ENCODE results near the gene GSG1L2. TPM values are rescaled to one million over a fixed set of nuclear protein-coding genes. Genes with fewer than 3 reads are reported as not detected.
A peak's percentile ranks its signal among the peaks of the same experiment; 100 is the strongest.
"Not testable (repeated sequence)": the region's sequence is repeated elsewhere in the genome, so short reads cannot be mapped to it uniquely, and the experiment has no call there.

Gene GSG1L2
- total and polyA plus RNA-seq, 4 donors, result not detected

DNA sequence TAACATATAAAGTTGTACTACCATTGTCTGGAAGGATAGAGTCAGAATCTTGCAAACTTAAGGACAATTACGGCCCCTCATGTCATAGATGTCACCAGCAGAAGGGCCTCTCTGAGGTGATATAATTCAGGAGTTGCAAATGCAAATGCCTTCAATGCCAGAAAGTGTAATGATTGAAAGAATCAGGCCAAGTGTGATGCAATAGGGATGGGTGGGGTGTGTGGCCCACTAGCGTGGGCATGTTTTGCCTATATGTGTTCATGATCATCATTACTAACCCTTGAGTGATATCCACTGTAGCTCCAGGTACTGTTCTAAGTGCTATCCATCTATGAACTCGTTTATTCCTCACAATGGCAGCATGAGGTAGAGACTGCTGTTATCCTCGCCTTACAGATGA is 31.6 kb downstream of the GSG1L2 start:
- WGBS, 2 donors, result 83 to 85% methylated on average over 4 of the region's 4 CpGs
- DNase-seq (no peak), ATAC-seq (ENCODE audit: low FRiP score) (no peak)
- H3K4me3 ChIP-seq (ENCODE audit: low read length in 2 of 2), result no peak overlapping the region
- no peaks in the 10 kb centered on the region for H3K27me3 ChIP-seq (ENCODE audit: control insufficient read depth in 1 of 2, insufficient read depth in 2 of 2, low read length in 1 of 2)
- H3K27ac ChIP-seq (ENCODE audit: low read depth in 1 of 2, low read length in 2 of 2), result no peak overlapping the region
- H3K4me1 ChIP-seq (ENCODE audit: control insufficient read depth in 1 of 2, insufficient read depth in 2 of 2, low read length in 2 of 2), result no peaks in the 10 kb centered on the region
- no peaks in the 10 kb centered on the region for H3K9me3 ChIP-seq (ENCODE audit: control insufficient read depth, low read length)
- intact Hi-C loops (cut with DNase I), result no loop called here
- no peaks in the 10 kb centered on the region for H3K36me3 ChIP-seq (ENCODE audit: control insufficient read depth in 1 of 2, insufficient read depth in 2 of 2, low read length in 1 of 2)

DNA sequence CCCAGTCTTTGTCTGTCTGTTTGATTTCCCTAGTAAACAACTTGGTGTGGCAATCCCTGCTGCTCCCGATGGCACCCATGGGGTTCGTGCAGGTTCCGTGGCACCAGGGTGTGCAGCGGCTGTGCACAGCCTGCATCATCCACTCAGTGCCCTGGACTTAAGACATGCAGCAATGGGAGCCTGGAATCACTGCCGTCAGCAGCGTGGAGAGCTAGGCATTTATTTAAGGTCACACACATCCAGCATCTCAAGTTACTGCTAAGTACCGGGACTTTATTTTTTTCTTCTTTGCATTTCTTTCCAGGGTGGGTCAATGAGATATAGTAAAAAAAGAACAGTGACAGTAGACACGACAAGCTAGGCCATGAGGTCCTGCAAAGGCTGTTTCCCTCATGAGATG is 33.3 kb downstream of the GSG1L2 start:
- intact Hi-C loops (cut with DNase I), result no loop called here
- Histone ChIP-seq H3K27me3 (ENCODE audit: control insufficient read depth in 1 of 2, insufficient read depth in 2 of 2, low read length in 1 of 2) (no peaks in the 10 kb centered on the region), H3K9me3 (ENCODE audit: control insufficient read depth, low read length) (no peaks in the 10 kb centered on the region), H3K27ac (ENCODE audit: low read depth in 1 of 2, low read length in 2 of 2) (no peak overlapping the region), H3K36me3 (ENCODE audit: control insufficient read depth in 1 of 2, insufficient read depth in 2 of 2, low read length in 1 of 2) (no peaks in the 10 kb centered on the region), H3K4me3 (ENCODE audit: low read length in 2 of 2) (no peak overlapping the region), H3K4me1 (ENCODE audit: control insufficient read depth in 1 of 2, insufficient read depth in 2 of 2, low read length in 2 of 2) (no peaks in the 10 kb centered on the region)
- ATAC-seq (ENCODE audit: low FRiP score), result no peak
- WGBS, 2 donors, result 58 to 61% methylated on average over 8 of the region's 8 CpGs
- DNase-seq, result peak in 1 of 2 donors; percentile 46

DNA sequence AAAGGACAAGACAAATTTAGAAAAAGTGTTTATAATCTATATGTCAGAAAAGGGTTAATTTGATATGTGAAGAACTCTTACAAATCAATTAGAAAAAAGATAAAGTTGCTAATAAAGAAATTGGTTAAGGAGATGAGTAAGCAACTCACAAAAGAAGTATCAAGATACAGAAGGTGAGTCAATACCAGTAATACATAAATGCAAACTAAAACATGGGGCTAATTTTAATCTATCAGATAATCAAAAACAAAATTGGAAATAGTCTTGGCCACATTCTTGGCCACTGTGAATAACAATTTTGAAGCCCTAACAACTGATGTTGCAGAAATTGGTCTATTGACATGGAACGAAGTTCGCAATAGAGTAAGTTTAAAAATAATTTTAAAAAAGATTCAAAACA is 37.3 kb downstream of the GSG1L2 start:
- DNase-seq (no peak), ATAC-seq (ENCODE audit: low FRiP score) (no peak)
- 93 to 94% methylated on average over 2 of the region's 2 CpGs for WGBS, 2 donors
- H3K4me1 ChIP-seq (ENCODE audit: control insufficient read depth in 1 of 2, insufficient read depth in 2 of 2, low read length in 2 of 2), result no peaks in the 10 kb centered on the region
- H3K4me3 ChIP-seq (ENCODE audit: low read length in 2 of 2), result no peak overlapping the region
- H3K27ac ChIP-seq (ENCODE audit: low read depth in 1 of 2, low read length in 2 of 2), result no peak overlapping the region
- intact Hi-C loops (cut with DNase I), result no loop called here
- no peaks in the 10 kb centered on the region for H3K36me3 ChIP-seq (ENCODE audit: control insufficient read depth in 1 of 2, insufficient read depth in 2 of 2, low read length in 1 of 2)
- no peaks in the 10 kb centered on the region for H3K9me3 ChIP-seq (ENCODE audit: control insufficient read depth, low read length)
- no peaks in the 10 kb centered on the region for H3K27me3 ChIP-seq (ENCODE audit: control insufficient read depth in 1 of 2, insufficient read depth in 2 of 2, low read length in 1 of 2)

DNA sequence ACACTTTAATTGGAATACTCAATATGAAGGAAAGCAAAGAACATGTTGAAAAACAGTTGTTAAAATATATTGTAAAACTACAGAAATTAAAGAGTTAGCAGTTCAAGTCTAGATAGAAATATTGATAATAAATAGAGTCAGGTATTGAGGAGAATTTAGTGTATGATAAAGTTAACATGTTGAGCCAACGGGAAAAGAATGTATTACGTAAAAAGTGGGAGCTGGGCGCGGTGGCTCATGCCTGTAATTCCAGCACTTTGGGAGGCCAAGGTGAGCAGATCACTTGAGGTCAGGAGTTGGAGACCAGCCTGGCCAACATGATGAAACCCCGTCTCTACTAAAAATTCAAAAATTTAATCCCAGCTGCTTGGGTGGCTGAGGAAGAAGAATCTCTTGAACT is 38.4 kb downstream of the GSG1L2 start:
- H3K27me3 ChIP-seq (ENCODE audit: control insufficient read depth in 1 of 2, insufficient read depth in 2 of 2, low read length in 1 of 2); H3K4me3 ChIP-seq (ENCODE audit: low read length in 2 of 2); H3K36me3 ChIP-seq (ENCODE audit: control insufficient read depth in 1 of 2, insufficient read depth in 2 of 2, low read length in 1 of 2); H3K27ac ChIP-seq (ENCODE audit: low read depth in 1 of 2, low read length in 2 of 2); H3K9me3 ChIP-seq (ENCODE audit: control insufficient read depth, low read length); intact Hi-C loops (cut with DNase I); ATAC-seq (ENCODE audit: low FRiP score); H3K4me1 ChIP-seq (ENCODE audit: control insufficient read depth in 1 of 2, insufficient read depth in 2 of 2, low read length in 2 of 2); DNase-seq: not testable (repeated sequence)
- 87 to 90% methylated on average over 5 of the region's 5 CpGs for whole genome bisulfite sequencing, 2 donors

GRCh38 chr17:9783050-9783449 is 38.8 kb downstream of the GSG1L2 start:
- DNase-seq, result no peak
- H3K27me3 ChIP-seq (ENCODE audit: control insufficient read depth in 1 of 2, insufficient read depth in 2 of 2, low read length in 1 of 2), result no peaks in the 10 kb centered on the region
- H3K9me3 ChIP-seq (ENCODE audit: control insufficient read depth, low read length), result no peaks in the 10 kb centered on the region
- WGBS, 2 donors, result 61 to 64% methylated on average over 4 of the region's 4 CpGs
- no peaks in the 10 kb centered on the region for H3K4me1 ChIP-seq (ENCODE audit: control insufficient read depth in 1 of 2, insufficient read depth in 2 of 2, low read length in 2 of 2)
- ATAC-seq (ENCODE audit: low FRiP score), result no peak
- intact Hi-C loops (cut with DNase I), result no loop called here
- no peaks in the 10 kb centered on the region for H3K36me3 ChIP-seq (ENCODE audit: control insufficient read depth in 1 of 2, insufficient read depth in 2 of 2, low read length in 1 of 2)
- H3K27ac ChIP-seq (ENCODE audit: low read depth in 1 of 2, low read length in 2 of 2), result no peak overlapping the region
- H3K4me3 ChIP-seq (ENCODE audit: low read length in 2 of 2), result no peak overlapping the region

GRCh38 chr17:9780552-9780951 is 41.3 kb downstream of the GSG1L2 start:
- ATAC-seq (ENCODE audit: low FRiP score), result no peak
- H3K4me1 ChIP-seq (ENCODE audit: control insufficient read depth in 1 of 2, insufficient read depth in 2 of 2, low read length in 2 of 2), result no peaks in the 10 kb centered on the region
- DNase-seq, result no peak
- no peaks in the 10 kb centered on the region for H3K36me3 ChIP-seq (ENCODE audit: control insufficient read depth in 1 of 2, insufficient read depth in 2 of 2, low read length in 1 of 2)
- H3K27ac ChIP-seq (ENCODE audit: low read depth in 1 of 2, low read length in 2 of 2), result no peak overlapping the region
- H3K27me3 ChIP-seq (ENCODE audit: control insufficient read depth in 1 of 2, insufficient read depth in 2 of 2, low read length in 1 of 2), result no peaks in the 10 kb centered on the region
- no peak overlapping the region for H3K4me3 ChIP-seq (ENCODE audit: low read length in 2 of 2)
- H3K9me3 ChIP-seq (ENCODE audit: control insufficient read depth, low read length), result no peaks in the 10 kb centered on the region
- 85 to 94% methylated on average over 3 of the region's 3 CpGs for WGBS, 2 donors
- intact Hi-C loops (cut with DNase I), result no loop called here

DNA sequence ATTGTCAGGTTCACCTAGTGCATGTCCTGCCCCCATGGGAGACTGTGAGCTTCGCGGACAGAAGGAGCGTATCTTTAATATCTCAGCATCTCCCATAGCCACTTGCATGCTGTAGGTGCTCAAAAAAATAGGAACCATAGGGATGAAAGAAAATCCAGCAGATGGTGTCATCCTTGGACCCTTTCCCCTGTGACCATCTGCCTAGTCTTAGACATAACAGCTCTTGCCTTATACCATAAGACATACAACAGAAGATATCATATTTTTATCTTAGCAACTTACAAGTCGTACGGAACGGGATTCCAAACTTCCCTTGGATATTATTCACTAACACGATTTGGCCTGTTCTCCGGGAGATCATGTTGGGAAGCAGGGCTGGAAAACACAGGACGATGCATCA is 45.0 kb downstream of the GSG1L2 start:
- intact Hi-C loops (cut with DNase I), result no loop called here
- WGBS, 2 donors, result 90 to 92% methylated on average over 9 of the region's 9 CpGs

GRCh38 chr17:9772658-9773057 is 49.2 kb downstream of the GSG1L2 start:
- DNase-seq (peak in 1 of 2 donors; percentile 51), ATAC-seq (ENCODE audit: low FRiP score) (no peak)
- no peak overlapping the region for H3K4me3 ChIP-seq (ENCODE audit: low read length in 2 of 2)
- no peaks in the 10 kb centered on the region for H3K36me3 ChIP-seq (ENCODE audit: control insufficient read depth in 1 of 2, insufficient read depth in 2 of 2, low read length in 1 of 2)
- intact Hi-C loops (cut with DNase I), result no loop called here
- H3K9me3 ChIP-seq (ENCODE audit: control insufficient read depth, low read length), result no peaks in the 10 kb centered on the region
- H3K4me1 ChIP-seq (ENCODE audit: control insufficient read depth in 1 of 2, insufficient read depth in 2 of 2, low read length in 2 of 2), result no peaks in the 10 kb centered on the region
- no peaks in the 10 kb centered on the region for H3K27me3 ChIP-seq (ENCODE audit: control insufficient read depth in 1 of 2, insufficient read depth in 2 of 2, low read length in 1 of 2)
- 66 to 74% methylated on average over 19 of the region's 19 CpGs for WGBS, 2 donors
- no peak overlapping the region for H3K27ac ChIP-seq (ENCODE audit: low read depth in 1 of 2, low read length in 2 of 2)

More for the DNA sequence above, 45.0 kb downstream of the GSG1L2 start:
- no peak overlapping the region for H3K27ac ChIP-seq (ENCODE audit: low read depth in 1 of 2, low read length in 2 of 2)
- DNase-seq (no peak), ATAC-seq (ENCODE audit: low FRiP score) (no peak)
- H3K4me3 ChIP-seq (ENCODE audit: low read length in 2 of 2), result no peak overlapping the region
- no peaks in the 10 kb centered on the region for H3K36me3 ChIP-seq (ENCODE audit: control insufficient read depth in 1 of 2, insufficient read depth in 2 of 2, low read length in 1 of 2)
- H3K9me3 ChIP-seq (ENCODE audit: control insufficient read depth, low read length), result no peaks in the 10 kb centered on the region
- no peaks in the 10 kb centered on the region for H3K4me1 ChIP-seq (ENCODE audit: control insufficient read depth in 1 of 2, insufficient read depth in 2 of 2, low read length in 2 of 2)
- H3K27me3 ChIP-seq (ENCODE audit: control insufficient read depth in 1 of 2, insufficient read depth in 2 of 2, low read length in 1 of 2), result no peaks in the 10 kb centered on the region

- peak in 1 of 2 donors; percentile 59 for DNase-seq
- Histone ChIP-seq H3K4me1 (ENCODE audit: control insufficient read depth in 1 of 2, insufficient read depth in 2 of 2, low read length in 2 of 2) (no peaks in the 10 kb centered on the region), H3K27ac (ENCODE audit: low read depth in 1 of 2, low read length in 2 of 2) (no peak overlapping the region), H3K27me3 (ENCODE audit: control insufficient read depth in 1 of 2, insufficient read depth in 2 of 2, low read length in 1 of 2) (no peaks in the 10 kb centered on the region), H3K36me3 (ENCODE audit: control insufficient read depth in 1 of 2, insufficient read depth in 2 of 2, low read length in 1 of 2) (no peaks in the 10 kb centered on the region), H3K4me3 (ENCODE audit: low read length in 2 of 2) (no peak overlapping the region), H3K9me3 (ENCODE audit: control insufficient read depth, low read length) (no peaks in the 10 kb centered on the region)
- no peak for ATAC-seq (ENCODE audit: low FRiP score)
- intact Hi-C loops (cut with DNase I), result no loop called here
- 89 to 91% methylated on average over 27 of the region's 27 CpGs for WGBS, 2 donors
Observed at GRCh38 chr17:9771465-9771864, 50.4 kb downstream of the GSG1L2 start.

Data from aorta (tissue), 5 donors.